HEK293 (cell line): ENCODE results near the gene RCC1.

Experiments
- MEIS1 ChIP-seq: sonication (generic); formaldehyde crosslinking; IDR thresholded peaks from 2 replicates; pipeline ENCODE4 v1.8.1; 2022; ENCODE audit warnings: missing genetic modification reagents, mild to moderate bottlenecking, borderline replicate concordance
- REST ChIP-seq: fragments of 450-650 bp; formaldehyde crosslinking; IDR thresholded peaks from 2 replicates; pipeline ENCODE4 v1.5.1; 2016; ENCODE audit warnings: missing biosample characterization, missing genetic modification characterization
- TF ChIP-seq, protein P1 (sequence below): fragments of 450-650 bp; formaldehyde crosslinking; IDR thresholded peaks from 2 replicates; pipeline ENCODE4 v1.5.1; 2016; ENCODE audit warnings: missing biosample characterization, missing genetic modification characterization
- TF ChIP-seq, protein P2 (sequence below): fragments of 450-650 bp; formaldehyde crosslinking; IDR thresholded peaks from 2 replicates; pipeline ENCODE4 v1.5.1; 2016; ENCODE audit warnings: missing biosample characterization, missing genetic modification characterization, low read depth
- TF ChIP-seq, protein P3 (sequence below): fragments of 450-650 bp; formaldehyde crosslinking; IDR thresholded peaks from 2 replicates; pipeline ENCODE4 v1.5.1; 2016; ENCODE audit warnings: missing biosample characterization, missing genetic modification characterization

GRCh38 chr1:28579401-28579800, 73.6 kb downstream of the RCC1 start:
- TF ChIP-seq REST (tag by site-specific recombination) = no peak
- TF ChIP-seq, protein P1, sequence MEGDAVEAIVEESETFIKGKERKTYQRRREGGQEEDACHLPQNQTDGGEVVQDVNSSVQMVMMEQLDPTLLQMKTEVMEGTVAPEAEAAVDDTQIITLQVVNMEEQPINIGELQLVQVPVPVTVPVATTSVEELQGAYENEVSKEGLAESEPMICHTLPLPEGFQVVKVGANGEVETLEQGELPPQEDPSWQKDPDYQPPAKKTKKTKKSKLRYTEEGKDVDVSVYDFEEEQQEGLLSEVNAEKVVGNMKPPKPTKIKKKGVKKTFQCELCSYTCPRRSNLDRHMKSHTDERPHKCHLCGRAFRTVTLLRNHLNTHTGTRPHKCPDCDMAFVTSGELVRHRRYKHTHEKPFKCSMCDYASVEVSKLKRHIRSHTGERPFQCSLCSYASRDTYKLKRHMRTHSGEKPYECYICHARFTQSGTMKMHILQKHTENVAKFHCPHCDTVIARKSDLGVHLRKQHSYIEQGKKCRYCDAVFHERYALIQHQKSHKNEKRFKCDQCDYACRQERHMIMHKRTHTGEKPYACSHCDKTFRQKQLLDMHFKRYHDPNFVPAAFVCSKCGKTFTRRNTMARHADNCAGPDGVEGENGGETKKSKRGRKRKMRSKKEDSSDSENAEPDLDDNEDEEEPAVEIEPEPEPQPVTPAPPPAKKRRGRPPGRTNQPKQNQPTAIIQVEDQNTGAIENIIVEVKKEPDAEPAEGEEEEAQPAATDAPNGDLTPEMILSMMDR (tag by site-specific recombination) = no peak
- no peak for TF ChIP-seq MEIS1 (CRISPR knock-in tag)
- TF ChIP-seq, protein P2, sequence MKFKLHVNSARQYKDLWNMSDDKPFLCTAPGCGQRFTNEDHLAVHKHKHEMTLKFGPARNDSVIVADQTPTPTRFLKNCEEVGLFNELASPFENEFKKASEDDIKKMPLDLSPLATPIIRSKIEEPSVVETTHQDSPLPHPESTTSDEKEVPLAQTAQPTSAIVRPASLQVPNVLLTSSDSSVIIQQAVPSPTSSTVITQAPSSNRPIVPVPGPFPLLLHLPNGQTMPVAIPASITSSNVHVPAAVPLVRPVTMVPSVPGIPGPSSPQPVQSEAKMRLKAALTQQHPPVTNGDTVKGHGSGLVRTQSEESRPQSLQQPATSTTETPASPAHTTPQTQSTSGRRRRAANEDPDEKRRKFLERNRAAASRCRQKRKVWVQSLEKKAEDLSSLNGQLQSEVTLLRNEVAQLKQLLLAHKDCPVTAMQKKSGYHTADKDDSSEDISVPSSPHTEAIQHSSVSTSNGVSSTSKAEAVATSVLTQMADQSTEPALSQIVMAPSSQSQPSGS = no peak
- TF ChIP-seq, protein P3, sequence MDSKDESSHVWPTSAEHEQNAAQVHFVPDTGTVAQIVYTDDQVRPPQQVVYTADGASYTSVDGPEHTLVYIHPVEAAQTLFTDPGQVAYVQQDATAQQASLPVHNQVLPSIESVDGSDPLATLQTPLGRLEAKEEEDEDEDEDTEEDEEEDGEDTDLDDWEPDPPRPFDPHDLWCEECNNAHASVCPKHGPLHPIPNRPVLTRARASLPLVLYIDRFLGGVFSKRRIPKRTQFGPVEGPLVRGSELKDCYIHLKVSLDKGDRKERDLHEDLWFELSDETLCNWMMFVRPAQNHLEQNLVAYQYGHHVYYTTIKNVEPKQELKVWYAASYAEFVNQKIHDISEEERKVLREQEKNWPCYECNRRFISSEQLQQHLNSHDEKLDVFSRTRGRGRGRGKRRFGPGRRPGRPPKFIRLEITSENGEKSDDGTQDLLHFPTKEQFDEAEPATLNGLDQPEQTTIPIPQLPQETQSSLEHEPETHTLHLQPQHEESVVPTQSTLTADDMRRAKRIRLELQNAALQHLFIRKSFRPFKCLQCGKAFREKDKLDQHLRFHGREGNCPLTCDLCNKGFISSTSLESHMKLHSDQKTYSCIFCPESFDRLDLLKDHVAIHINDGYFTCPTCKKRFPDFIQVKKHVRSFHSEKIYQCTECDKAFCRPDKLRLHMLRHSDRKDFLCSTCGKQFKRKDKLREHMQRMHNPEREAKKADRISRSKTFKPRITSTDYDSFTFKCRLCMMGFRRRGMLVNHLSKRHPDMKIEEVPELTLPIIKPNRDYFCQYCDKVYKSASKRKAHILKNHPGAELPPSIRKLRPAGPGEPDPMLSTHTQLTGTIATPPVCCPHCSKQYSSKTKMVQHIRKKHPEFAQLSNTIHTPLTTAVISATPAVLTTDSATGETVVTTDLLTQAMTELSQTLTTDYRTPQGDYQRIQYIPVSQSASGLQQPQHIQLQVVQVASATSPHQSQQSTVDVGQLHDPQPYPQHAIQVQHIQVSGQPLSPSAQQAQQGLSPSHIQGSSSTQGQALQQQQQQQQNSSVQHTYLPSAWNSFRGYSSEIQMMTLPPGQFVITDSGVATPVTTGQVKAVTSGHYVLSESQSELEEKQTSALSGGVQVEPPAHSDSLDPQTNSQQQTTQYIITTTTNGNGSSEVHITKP (tag by site-specific recombination) = peak; percentile 20; the same call in 1 of the 2 replicates
